ENCODE results near the gene MIA2. TPM values are rescaled to one million over a fixed set of nuclear protein-coding genes. Genes with fewer than 3 reads are reported as not detected.
"Not testable (repeated sequence)": the region's sequence is repeated elsewhere in the genome, so short reads cannot be mapped to it uniquely, and the experiment has no call there.

MIA2 gene
- total RNA-seq, 3 donors from 2014 or later, result 19.5 to 37.0 (median 23.3) TPM

- Histone ChIP-seq H3K4me1 (no peaks in the 10 kb centered on the region), H3K27me3 (no peaks in the 10 kb centered on the region), H3K36me3 (no peaks in the 10 kb centered on the region), H3K27ac (no peak overlapping the region), H3K4me3 (no peak overlapping the region), H3K9me3 (no peaks in the 10 kb centered on the region)
- TF ChIP-seq POLR2A (IDR thresholded peaks at IDR 0.05) (no peak), CTCF (IDR thresholded peaks at IDR 0.05) (no peak), POLR2AphosphoS5 (IDR thresholded peaks at IDR 0.05) (no peak)
- no peak for DNase-seq (ENCODE audit: low spot score in 2 of 2)
- intact Hi-C loops (cut with DNase I; ENCODE audit: low total_unique reads), result no loop called here
These were observed 109.9 kb downstream of the MIA2 start for GRCh38 chr14:39343614-39344013.

GRCh38 chr14:39350866-39351265 is 117.2 kb downstream of the MIA2 start:
- no peaks in the 10 kb centered on the region for H3K36me3 ChIP-seq
- H3K27ac ChIP-seq, result no peak overlapping the region
- H3K9me3 ChIP-seq, result no peaks in the 10 kb centered on the region
- H3K4me3 ChIP-seq, result no peak overlapping the region
- no peak for DNase-seq (ENCODE audit: low spot score in 2 of 2)
- TF ChIP-seq POLR2AphosphoS5 (IDR thresholded peaks at IDR 0.05), result no peak
- TF ChIP-seq CTCF (IDR thresholded peaks at IDR 0.05), result no peak
- no peak for TF ChIP-seq POLR2A (IDR thresholded peaks at IDR 0.05)
- intact Hi-C loops (cut with DNase I; ENCODE audit: low total_unique reads), result no loop called here
- H3K27me3 ChIP-seq, result no peaks in the 10 kb centered on the region
- no peaks in the 10 kb centered on the region for H3K4me1 ChIP-seq

- intact Hi-C loops (cut with DNase I; ENCODE audit: low total_unique reads), result no loop called here
- no peaks in the 10 kb centered on the region for H3K36me3 ChIP-seq
- TF ChIP-seq POLR2A (IDR thresholded peaks at IDR 0.05) (no peak), POLR2AphosphoS5 (IDR thresholded peaks at IDR 0.05) (no peak), CTCF (IDR thresholded peaks at IDR 0.05) (no peak)
These were observed 118.0 kb downstream of the MIA2 start for GRCh38 chr14:39351708-39352107.

GRCh38 chr14:39359069-39359468 is 125.4 kb downstream of the MIA2 start:
- H3K27ac ChIP-seq; intact Hi-C loops (cut with DNase I; ENCODE audit: low total_unique reads); H3K4me3 ChIP-seq; H3K27me3 ChIP-seq; H3K4me1 ChIP-seq; H3K36me3 ChIP-seq; DNase-seq (ENCODE audit: low spot score in 2 of 2): not testable (repeated sequence)
- peaks cover 0 to 11% of the 10 kb centered on the region in 2 donors for H3K9me3 ChIP-seq

More at GRCh38 chr14:39351708-39352107, 118.0 kb downstream of the MIA2 start:
- no peaks in the 10 kb centered on the region for H3K4me1 ChIP-seq
- H3K27me3 ChIP-seq, result no peaks in the 10 kb centered on the region
- no peaks in the 10 kb centered on the region for H3K9me3 ChIP-seq
- H3K4me3 ChIP-seq, result no peak overlapping the region
- no peak for DNase-seq (ENCODE audit: low spot score in 2 of 2)
- H3K27ac ChIP-seq, result no peak overlapping the region

- Histone ChIP-seq H3K27me3 (no peaks in the 10 kb centered on the region), H3K36me3 (no peaks in the 10 kb centered on the region), H3K27ac (no peak overlapping the region), H3K9me3 (peaks cover 0 to 22% of the 10 kb centered on the region in 2 donors), H3K4me1 (no peaks in the 10 kb centered on the region), H3K4me3 (no peak overlapping the region)
- intact Hi-C loops (cut with DNase I; ENCODE audit: low total_unique reads), result no loop called here
- no peak for DNase-seq (ENCODE audit: low spot score in 2 of 2)
- TF ChIP-seq CTCF (IDR thresholded peaks at IDR 0.05), result no peak
- no peak for TF ChIP-seq POLR2AphosphoS5 (IDR thresholded peaks at IDR 0.05)
- TF ChIP-seq POLR2A (IDR thresholded peaks at IDR 0.05), result no peak
These were observed 126.6 kb downstream of the MIA2 start for GRCh38 chr14:39360316-39360715.

GRCh38 chr14:39361556-39361955 is 127.8 kb downstream of the MIA2 start:
- H3K27me3 ChIP-seq; intact Hi-C loops (cut with DNase I; ENCODE audit: low total_unique reads); DNase-seq (ENCODE audit: low spot score in 2 of 2); H3K4me1 ChIP-seq; H3K27ac ChIP-seq; H3K4me3 ChIP-seq; H3K36me3 ChIP-seq: not testable (repeated sequence)
- peaks cover 0 to 24% of the 10 kb centered on the region in 2 donors for H3K9me3 ChIP-seq
